Chondrocyte (in vitro differentiated cells): Measurements from ENCODE around the gene RIT1. TPM values are rescaled to one million over a fixed set of nuclear protein-coding genes. Genes with fewer than 3 reads are reported as not detected.

Source experiments
- DNase-seq: peaks from one replicate; pipeline ENCODE4 v3.0.0; 2021; ENCODE audit warnings: mixed read lengths, low spot score
- H3K27ac Mint-ChIP-seq: one replicate; pipeline ENCODE4 v1.8.0; 2021; ENCODE audit warnings: mild to moderate bottlenecking, moderate library complexity, mixed read lengths; ENCODE audit not compliant: unreplicated experiment
- H3K27me3 Mint-ChIP-seq: 2 replicates; pipeline ENCODE4 v1.8.0; 2021; ENCODE audit warnings: low read depth, mixed read lengths
- H3K36me3 Mint-ChIP-seq: 2 replicates; pipeline ENCODE4 v1.8.0; 2021; ENCODE audit warnings: low read depth, mixed read lengths
- H3K4me1 Mint-ChIP-seq: 2 replicates; pipeline ENCODE4 v1.8.0; 2021; ENCODE audit warnings: low read depth, mild to moderate bottlenecking, mixed read lengths
- H3K4me3 Mint-ChIP-seq: one replicate; pipeline ENCODE4 v1.8.0; 2021; ENCODE audit warnings: mild to moderate bottlenecking, moderate library complexity, mixed read lengths; ENCODE audit not compliant: unreplicated experiment
- H3K9me3 Mint-ChIP-seq: 2 replicates; pipeline ENCODE4 v1.8.0; 2021; ENCODE audit warnings: low read depth, mixed read lengths
- microRNA-seq: library from miRNA; unstranded; fragments of <30 nt; microRNA quantifications from one replicate; pipeline ENCODE4 v1.2.0, GENCODE V29; 2020; ENCODE audit warnings: borderline number of aligned reads
- total RNA-seq: library from RNA; stranded (reverse); gene quantifications from 3 replicates; pipeline ENCODE4 v1.2.1, GENCODE V29; 2021
- TF ChIP-seq, protein P1 (sequence below): fragments of 200-600 bp; sonication (generic); IDR thresholded peaks from 2 replicates; pipeline ENCODE4 v1.5.0; 2021; ENCODE audit warnings: antibody characterized with exemption, mild to moderate bottlenecking, moderate library complexity

The RIT1 gene
- total RNA-seq, 1 donor from 2014 or later, result 51.4 TPM

DNA sequence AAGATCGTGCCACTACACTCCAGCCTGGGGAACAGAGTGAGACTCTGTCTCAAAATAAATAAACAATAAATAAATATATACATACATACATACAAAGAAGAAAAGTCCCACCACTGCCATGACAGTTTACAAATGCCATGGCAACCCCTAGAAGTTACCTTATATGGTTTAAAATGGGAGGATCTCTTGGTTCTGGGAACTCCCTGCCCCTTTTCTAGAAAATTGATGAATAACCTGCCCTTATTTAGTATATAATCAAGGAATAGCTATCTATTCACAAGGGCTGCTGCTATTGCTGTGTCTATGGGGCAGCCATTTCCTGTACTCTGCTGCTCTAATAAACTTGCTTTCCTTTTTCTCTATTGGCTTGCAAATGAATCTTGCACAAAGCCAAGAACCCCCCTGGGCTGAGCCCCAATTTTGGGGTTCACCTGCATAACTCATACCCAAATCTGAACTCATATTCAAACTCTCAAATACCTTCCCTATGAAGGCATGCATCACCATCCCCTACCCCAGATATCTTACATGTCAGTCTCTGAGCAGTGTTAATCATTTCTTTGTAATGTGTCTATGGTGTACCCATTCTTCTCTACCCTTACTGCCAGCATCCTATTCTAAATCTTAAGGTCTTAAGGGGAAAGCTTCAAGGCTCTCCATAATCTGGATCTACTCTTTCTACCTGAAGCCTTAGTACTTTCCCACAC lies 63.2 kb downstream of the RIT1 start:
- Mint-ChIP-seq H3K27ac (no peak overlapping the region), H3K4me1 (peaks cover 20% of the 10 kb centered on the region), H3K27me3 (no peaks in the 10 kb centered on the region), H3K4me3 (no peak overlapping the region), H3K9me3 (no peaks in the 10 kb centered on the region), H3K36me3 (peaks cover 22% of the 10 kb centered on the region)
- DNase-seq, result no peak
- TF ChIP-seq, protein P1, sequence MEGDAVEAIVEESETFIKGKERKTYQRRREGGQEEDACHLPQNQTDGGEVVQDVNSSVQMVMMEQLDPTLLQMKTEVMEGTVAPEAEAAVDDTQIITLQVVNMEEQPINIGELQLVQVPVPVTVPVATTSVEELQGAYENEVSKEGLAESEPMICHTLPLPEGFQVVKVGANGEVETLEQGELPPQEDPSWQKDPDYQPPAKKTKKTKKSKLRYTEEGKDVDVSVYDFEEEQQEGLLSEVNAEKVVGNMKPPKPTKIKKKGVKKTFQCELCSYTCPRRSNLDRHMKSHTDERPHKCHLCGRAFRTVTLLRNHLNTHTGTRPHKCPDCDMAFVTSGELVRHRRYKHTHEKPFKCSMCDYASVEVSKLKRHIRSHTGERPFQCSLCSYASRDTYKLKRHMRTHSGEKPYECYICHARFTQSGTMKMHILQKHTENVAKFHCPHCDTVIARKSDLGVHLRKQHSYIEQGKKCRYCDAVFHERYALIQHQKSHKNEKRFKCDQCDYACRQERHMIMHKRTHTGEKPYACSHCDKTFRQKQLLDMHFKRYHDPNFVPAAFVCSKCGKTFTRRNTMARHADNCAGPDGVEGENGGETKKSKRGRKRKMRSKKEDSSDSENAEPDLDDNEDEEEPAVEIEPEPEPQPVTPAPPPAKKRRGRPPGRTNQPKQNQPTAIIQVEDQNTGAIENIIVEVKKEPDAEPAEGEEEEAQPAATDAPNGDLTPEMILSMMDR, result no peak

Small RNA genes lying within 50 kb of the gene (microRNA-seq; reads per million reads assigned to microRNA genes)
- gene MIR6738, result not detected

Other genes starting within 250 kb of the RIT1 start
- 40.8 to 45.0 TPM (median 41.9 TPM) in 3 replicates for gene YY1AP1, start 222.6 kb downstream of the RIT1 start, total RNA-seq
- gene DAP3, start 222.3 kb downstream of the RIT1 start, total RNA-seq, result 64.8 to 70.6 TPM (median 65.4 TPM) in 3 replicates
- 40.1 to 46.9 TPM (median 46.5 TPM) in 3 replicates for gene GON4L, start 54.1 kb downstream of the RIT1 start, total RNA-seq
- gene SYT11, start 51.8 kb downstream of the RIT1 start, total RNA-seq, result 3.4 to 5.3 TPM (median 4.9 TPM) in 3 replicates
- 32.3 to 43.2 TPM (median 35.2 TPM) in 3 replicates for gene KHDC4, start 23.1 kb upstream of the RIT1 start, total RNA-seq
- gene RXFP4, start 30.3 kb upstream of the RIT1 start, total RNA-seq, result not detected in 3 replicates
- 50.0 to 214 TPM (median 203 TPM) in 3 replicates for gene ARHGEF2, start 67.2 kb upstream of the RIT1 start, total RNA-seq
- gene SSR2, start 109.6 kb upstream of the RIT1 start, total RNA-seq, result 233 to 257 TPM (median 238 TPM) in 3 replicates
- 29.3 to 32.9 TPM (median 30.2 TPM) in 3 replicates for gene UBQLN4, start 142.4 kb upstream of the RIT1 start, total RNA-seq
- gene LAMTOR2, start 143.4 kb upstream of the RIT1 start, total RNA-seq, result 55.0 to 58.8 TPM (median 56.6 TPM) in 3 replicates
- gene RAB25, start 149.8 kb upstream of the RIT1 start, total RNA-seq, result not detected in 3 replicates
- 11.7 to 12.7 TPM (median 12.0 TPM) in 3 replicates for gene MEX3A, start 171.1 kb upstream of the RIT1 start, total RNA-seq
- gene LMNA, start 203.4 kb upstream of the RIT1 start, total RNA-seq, result 641 to 675 TPM (median 641 TPM) in 3 replicates
- gene SEMA4A, start 242.2 kb upstream of the RIT1 start, total RNA-seq, result 1.6 to 2.5 TPM (median 2.0 TPM) in 3 replicates